Left colon (tissue), 2 donors: Measurements from ENCODE around the gene AMY1B. TPM values are rescaled to one million over a fixed set of nuclear protein-coding genes. Genes with fewer than 3 reads are reported as not detected.

Source experiments
- total RNA-seq, 2 donors: library from RNA; stranded (reverse); fragmentation: NEBNext Ultra II Directional; extraction: Animal tissue kit (Norgen Biotek cat#: 25700); gene quantifications; one replicate each; pipeline ENCODE4 v1.2.1, GENCODE V29; 2021
- donor health status: DM: no; HTN: no; CAD: no.
- donor health status: DM: yes; HTN: yes; CAD: no.

Gene AMY1B
- total RNA-seq, 2 donors from 2014 or later, result not detected

Other genes starting within 250 kb of the AMY1B start
- 10 to 100 TPM; 20.5 to 22.7 TPM for gene RNPC3, start 170.5 kb downstream of the AMY1B start, total RNA-seq
- 10 to 100 TPM in 1 of 2 donors, 1 to 10 TPM in 1; 8.7 to 10.7 TPM for gene AMY2B, start 124.6 kb downstream of the AMY1B start, total RNA-seq
- 1 to 10 TPM in 1 of 2 donors, not detected in 1; 2.5 TPM for gene AMY2A, start 78.8 kb downstream of the AMY1B start, total RNA-seq
- not detected for gene AMY1A, start 40.5 kb downstream of the AMY1B start, total RNA-seq
- gene AMY1C, start 53.7 kb upstream of the AMY1B start, total RNA-seq, result not detected